Stimulated activated CD4-positive, alpha-beta T cell treated with anti-CD3 and anti-CD28 coated beads, Interleukin-15, amount 100 ng/mL, for 1 hour (primary cell): ENCODE measurements around the gene LRP6.
"Not testable (repeated sequence)": the region's sequence is repeated elsewhere in the genome, so short reads cannot be mapped to it uniquely, and the experiment has no call there.

ENCODE experiments used
- DNase-seq, 2 donors: peaks; one replicate each; pipeline ENCODE4 v3.0.0-alpha.2; 2020; ENCODE audit warnings: low read depth in 1 of 2, low spot score in 1 of 2

The LRP6 gene

DNA sequence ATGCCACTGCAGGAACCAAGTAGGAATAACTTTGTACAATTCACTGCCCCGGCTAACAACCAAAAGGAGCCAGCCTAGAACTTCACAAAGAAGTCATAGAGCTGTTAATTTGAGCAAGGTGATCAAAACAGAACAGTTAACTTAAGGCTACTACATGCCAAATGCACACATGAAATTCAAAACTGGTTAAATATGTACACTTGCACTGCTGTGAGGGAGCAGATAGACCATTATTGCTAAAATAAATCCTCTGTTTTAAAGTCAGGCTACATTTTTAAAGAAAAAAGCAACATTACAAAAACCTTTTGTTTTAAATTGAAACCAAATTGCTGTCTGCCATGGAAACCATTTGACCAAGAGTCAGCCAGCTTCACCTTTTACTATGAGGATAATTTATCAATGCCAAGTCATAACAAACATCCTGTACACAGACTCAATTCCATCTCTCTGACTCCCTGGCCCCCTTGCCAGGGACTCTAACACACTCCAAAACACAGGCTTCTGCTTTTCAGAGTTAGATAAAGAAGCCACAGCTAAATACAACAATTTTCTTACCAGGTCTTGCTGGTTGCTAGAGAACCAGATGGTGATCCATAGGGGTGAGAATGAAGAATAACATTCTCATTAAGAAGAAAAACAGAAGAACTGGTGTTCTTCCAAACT, 84.0 kb downstream of the LRP6 start:
- no peak for DNase-seq

DNA sequence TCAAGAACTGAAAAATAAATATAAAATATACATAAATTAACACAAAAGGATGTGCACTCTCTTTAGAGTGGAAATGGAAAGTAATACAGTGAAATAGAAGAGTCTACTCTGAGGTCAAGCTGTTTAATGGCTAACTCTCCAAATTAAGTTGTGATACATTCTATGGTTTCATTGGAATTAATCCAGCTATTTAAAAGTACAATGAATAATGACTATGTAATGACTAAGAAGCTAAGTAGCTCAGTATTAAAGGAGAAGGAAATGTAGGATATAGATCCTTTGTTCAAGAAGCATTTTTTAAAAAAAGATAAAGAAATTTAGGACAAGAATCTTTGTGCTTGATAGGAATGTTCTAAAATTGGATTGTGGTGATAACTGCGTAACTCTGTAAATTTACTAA, 85.3 kb downstream of the LRP6 start:
- no peak for DNase-seq

DNA sequence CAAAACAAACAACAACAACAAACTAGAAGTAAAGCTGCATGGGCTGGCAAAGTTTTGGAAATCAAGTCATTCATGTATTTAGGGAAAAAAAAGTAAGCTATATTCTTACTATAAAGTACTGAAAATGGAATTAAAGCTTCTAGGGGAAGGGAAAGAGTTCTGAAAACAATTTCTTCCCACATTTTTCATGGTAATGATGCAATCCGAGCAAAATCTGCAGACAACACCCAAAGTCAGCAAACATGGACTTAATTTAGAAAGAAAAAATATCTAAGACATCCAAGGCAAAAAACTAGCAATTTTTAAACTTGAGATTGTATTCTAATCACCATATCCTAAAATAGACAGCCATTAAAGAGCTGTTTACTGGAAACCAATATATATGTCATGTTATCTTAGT, 86.3 kb downstream of the LRP6 start:
- no peak for DNase-seq

DNA sequence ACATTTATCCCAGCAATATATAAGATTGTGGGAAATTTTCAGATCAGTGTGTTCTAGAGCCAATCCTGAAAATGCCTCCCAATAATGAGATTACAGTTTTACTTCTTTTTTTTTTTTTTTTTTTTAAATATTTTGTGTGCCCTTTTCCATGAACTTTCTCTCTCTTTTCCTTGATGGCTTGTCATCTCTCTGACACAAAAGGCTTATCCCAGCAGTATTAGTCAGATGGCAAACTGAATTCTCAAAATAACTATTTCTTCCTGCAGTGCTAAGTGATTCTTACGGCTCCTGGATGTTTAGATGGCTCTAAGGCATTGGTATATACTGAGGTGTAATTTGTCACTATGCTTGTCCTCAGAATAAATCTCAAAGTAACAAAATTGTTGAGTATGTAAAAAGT, 86.7 kb downstream of the LRP6 start:
- no peak for DNase-seq

DNA sequence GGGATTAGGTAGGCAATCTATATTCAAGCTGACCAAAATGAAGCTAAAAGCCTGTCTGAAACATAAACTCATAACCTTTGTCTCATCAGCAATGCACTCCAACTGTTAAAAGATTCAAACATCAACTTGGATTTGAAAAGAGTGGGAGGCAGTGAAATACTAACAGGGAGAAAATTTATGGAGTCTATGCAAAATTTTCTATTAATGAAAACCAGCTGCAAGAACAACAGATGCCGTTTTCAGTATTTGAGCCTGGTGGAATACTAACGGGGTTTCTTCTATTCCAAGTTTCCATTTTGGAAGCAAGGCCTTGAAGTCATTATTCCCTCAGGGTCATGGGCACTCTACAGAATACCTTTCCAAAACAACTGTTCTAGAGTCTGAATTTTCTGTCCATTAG, 88.3 kb downstream of the LRP6 start:
- DNase-seq: no peak

DNA sequence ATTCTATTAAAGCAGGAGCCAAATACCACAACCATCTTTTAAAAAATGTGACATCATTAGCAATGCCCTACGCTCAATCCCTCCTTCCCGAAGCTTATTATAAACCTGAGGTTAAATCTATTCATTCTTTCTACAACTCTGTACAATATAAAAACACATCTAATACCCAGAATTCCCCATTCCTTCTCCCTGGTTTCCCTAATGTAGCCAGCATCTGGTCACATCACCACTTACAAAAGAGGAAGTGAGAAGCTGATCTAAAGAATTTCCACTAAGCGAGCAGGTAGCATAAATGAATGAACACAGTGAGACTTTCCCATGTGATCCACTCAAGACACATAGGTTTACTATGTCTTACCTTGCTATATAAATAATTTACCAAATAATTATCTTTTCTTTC, 90.4 kb downstream of the LRP6 start:
- DNase-seq: no peak

DNA sequence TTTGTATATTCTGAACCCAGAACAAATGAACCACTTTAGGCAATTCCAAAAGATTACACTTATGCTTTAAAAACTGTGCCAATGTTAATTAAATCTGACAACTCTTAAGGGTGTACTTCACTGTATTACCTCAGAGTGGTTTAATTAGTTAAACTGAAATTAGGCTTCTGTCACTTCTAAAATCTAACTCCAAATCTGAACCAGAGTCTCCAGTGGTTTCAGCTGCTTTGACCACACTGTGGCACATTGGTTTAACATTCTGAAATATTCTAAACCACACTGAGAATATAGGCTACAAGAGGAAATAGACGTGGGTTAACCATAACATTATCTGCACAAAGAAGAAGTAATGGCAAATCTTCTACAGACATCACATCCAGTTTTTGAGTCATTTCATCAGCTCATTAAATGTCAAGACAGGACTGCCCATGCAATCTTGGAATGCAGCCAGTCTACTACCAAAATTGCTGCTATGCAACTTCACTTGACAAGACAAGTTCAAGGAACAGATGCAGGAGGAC, 94.8 kb downstream of the LRP6 start:
- DNase-seq: no peak

DNA sequence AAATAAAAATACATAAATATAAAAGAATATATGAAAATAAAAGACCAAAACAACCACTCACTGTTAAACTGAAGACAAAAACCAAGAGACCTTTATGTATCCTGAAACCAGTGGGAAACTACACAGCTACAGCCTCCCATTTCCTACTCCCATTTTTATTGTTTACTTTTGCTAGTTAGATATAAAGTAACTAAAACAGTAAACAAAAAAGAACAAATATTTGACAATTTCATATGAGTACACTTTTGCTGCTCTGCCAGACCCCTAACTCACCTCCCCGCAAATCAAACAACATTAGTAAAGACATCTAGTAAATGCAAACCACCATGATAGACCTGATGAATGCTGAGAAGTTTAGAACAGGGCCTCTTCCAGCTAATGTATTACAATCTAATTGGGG, 99.0 kb downstream of the LRP6 start:
- DNase-seq: no peak

DNA sequence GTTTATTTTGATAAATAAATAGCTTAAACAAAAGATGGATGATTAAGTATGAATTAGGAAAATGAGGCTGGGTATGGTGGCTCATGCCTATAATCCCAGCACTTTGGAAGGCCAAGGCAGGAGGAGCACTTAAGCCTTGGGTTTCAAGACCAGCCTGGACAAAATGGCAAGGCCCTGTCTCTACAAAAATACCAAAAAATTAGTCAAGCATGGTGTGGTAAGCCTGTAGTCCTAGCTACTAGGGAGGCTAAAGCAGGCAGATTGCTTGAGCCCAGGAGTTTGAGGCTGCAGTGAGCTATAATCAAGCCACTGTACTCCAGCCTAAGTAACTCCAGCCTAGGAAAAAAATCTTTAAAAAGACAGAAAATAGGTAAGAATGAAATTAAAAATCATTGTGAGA, 100.1 kb downstream of the LRP6 start:
- DNase-seq: no peak

DNA sequence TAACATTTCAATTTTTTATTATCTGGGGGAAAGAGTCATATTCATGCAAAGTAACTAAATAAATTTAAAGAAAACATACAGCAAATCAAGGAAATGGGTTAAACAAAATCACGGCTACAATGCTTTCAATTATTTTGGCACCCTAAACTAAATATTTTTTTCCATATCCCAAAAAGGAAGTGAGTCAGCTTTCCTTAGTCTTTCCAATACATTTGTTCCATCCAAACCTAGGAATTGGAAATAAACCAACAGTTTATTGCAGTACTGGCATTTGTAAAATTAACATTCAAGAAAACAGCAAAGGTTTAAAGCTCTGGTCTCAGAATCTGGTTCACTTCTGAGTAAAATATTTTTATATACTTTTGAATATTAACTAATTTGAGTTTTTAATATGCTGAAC, 106.9 kb downstream of the LRP6 start:
- no peak for DNase-seq

DNA sequence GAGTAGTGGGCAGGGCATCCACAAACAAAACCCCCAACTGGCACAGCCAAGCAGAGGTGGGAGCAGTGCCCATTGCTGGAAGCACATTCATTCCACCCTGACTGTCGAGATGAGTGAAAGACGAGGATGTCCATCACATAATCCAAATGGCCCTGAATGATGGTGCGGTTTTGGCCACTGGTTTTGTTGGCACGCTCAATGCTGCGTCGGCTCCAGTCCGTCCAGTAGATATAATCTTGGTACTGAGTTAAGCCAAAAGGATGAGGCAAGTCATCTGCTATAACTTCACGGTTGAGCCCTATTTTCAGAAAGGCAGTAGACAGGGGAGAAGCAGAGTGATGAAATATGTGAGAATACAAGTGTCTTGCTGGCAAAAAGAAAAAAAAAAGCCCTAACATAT, 108.0 kb downstream of the LRP6 start:
- no peak for DNase-seq

DNA sequence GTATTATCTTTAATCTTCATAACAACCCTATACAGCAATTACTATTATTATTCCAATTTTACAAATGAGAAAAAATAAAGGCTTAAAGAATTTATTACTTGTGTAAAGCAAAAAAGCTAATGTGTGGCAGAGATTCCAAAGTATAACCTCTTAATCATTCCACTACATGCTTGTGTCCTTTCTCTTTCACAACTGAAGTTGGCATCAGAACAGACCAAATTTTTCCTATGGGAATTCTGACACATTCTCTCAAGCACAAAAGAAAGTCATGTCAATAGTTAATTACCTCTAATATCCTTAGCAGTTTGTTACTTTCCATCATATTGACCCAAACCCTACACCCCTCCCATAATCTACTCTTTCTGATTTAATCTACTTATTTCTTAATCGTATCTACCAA, 109.4 kb downstream of the LRP6 start:
- no peak for DNase-seq

DNA sequence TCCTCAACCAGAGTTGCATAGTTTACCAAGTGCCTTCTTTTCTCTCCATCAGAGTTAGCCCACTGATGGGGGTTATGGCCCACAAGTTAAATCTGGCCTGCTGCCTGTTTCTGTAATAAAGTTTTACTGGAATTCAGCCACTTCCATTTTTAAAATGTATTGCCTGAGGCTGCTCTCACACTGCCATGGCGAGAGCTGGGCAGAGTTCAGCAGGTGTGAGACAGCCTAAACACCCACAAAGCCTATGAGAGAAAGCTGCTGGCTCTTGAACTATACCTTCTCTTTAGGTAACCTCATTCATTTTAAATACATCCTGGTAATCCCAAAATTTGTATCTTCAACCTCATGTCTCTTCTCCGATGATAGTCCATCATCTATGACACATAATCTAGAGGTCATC, 110.0 kb downstream of the LRP6 start:
- DNase-seq: no peak

DNA sequence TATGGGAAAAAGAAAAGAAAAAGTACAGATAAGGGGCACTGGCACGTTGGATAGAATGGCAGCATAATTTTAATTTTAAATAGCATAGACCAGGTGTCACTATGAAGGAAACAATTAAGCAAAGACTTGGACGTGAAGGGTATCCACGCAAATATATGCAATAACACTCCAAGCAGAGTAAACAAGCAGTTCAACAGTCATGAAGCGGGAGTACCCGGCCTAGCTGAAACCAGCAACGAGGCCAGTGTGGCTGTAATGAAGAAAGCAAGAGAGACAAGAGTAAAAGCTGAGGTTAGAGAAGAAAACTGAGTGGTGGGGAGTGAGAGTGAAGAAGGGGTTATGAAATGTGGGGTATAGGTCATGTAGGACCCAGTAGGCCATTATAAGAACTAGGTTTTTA, 110.7 kb downstream of the LRP6 start:
- DNase-seq: no peak

DNA sequence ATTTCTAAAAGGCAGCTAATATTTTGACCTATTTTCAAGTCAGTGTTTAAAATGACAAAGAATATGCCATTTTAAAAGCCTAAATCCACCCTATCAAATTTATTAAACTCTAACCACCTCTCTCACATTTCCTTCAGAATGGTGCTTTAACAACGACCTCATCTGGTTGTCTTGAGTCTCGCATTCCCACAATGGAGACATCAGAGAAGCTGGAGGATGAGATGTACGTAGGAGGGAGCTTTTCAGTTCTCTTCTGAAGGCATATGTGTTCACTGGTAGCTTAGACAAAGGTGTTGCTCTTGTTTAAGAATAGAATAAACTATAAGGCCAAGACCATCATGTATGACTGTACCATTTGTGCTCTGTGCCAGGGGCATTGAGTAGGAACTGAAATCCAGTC, 113.2 kb downstream of the LRP6 start:
- DNase-seq: no peak

DNA sequence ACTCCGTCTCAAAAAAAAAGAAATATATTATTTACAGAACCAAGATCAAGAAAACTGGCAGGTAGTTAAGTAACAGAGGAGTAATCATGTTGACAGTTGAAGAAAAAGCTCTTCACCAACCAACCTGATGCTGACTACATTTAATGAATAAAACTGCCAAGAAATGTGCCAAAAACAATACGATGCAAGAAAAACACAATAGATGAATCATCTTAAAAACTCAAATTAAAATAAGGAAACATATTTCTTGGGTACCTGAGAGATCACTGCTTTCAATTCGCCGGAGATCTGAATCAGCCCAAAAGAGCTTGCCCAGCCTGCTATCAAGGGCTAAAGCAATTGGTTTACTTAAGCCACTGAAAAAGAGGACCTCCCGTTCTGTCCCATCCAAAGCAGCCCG, 119.7 kb downstream of the LRP6 start:
- DNase-seq: no peak

DNA sequence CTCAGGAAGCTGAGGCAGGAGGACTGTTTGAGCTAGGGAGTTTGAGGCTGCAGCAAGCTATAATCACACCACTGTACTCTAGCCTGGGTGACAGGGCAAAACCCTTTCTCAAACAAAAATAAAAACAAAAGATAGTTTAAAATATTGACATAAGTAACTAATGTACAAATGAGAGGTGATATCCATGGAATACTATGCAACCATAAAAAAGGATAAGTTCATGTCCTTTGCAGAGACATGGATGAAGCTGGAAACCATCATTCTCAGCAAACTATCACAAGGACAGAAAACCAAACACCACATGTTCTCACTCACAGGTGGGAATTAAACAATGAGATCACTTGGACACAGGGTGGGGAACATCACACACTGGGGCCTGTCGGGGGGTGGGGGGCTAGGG, 122.3 kb downstream of the LRP6 start:
- not testable (repeated sequence) for DNase-seq

DNA sequence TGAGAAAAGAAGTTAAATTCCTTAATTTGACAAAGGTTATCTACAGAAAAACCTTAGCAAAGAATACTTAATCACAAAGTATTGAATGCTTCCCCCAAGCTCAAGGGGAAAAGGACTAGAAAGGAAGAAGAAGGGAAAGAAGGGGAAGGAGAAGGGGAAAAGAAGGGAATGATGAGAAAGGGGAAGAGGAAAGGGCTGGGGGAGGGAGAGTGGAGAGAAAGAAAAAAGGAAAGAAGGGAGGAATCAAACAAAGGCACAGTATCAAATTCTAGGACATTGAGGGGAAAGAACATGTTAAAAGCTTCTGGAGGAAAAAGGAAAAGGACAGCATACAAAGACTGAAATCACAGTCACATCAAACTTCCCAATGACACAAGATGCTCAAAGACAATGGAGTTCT, 125.8 kb downstream of the LRP6 start:
- DNase-seq: no peak

DNA sequence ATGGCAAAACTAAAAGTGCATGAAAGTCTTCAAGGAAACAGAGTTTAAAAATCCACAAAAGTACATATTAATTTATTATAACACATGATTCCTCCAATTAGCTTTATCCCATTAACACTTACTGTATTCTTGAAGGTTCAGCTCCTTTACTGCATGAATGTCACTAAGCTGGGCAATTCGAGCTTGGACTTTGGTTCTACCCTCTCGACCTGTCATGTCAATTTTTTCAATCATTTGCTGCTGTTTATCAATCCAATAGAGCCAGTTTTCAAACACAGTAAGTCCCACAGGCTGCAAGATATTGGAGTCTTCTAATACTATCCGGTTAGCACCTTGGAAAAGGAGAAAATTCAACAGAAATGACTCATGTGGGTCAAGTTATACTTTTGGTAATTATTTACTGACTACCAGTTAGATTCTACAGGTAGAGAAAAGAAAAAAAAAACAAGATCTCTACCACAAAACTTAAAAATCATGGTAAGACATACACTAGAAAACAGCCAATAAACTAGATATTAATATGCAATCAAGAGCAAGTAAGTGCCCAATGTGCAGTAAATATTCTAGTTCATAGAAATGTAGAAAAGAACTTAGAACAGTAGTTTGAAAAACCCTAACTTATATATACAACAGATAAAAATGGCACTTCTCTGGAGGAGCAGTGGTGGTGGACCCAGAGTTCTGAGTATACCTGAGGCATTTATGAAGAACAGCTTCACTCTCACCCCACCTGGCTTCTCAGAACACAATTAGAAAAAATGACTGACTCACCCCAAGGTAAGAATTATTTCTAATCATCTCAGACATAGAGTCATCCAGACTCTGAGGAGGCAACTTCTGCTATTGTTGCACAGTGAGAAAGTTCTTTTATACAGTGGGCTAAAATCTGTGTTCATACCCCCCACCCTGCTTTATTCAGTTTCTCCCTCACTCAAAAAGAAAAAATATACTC, 128.4 kb downstream of the LRP6 start:
- no peak for DNase-seq

DNA sequence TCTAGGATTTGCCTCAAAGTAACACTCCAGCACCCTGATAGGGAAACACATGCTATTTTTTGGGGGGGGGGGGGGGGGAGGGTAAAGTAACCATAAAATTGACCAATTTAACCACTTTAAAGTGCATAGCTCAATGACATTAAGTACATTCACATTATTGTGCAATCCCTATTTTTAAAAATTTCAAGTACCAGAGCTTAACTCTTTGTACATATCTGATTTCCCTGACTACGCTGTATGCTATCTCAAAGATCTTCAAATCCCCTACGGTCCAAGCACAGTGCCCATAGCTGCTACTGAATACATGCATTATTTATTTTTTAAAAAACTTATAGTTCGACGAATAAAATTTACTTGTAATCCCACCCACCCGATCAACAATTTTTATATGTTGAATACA, 133.1 kb downstream of the LRP6 start:
- no peak for DNase-seq

DNA sequence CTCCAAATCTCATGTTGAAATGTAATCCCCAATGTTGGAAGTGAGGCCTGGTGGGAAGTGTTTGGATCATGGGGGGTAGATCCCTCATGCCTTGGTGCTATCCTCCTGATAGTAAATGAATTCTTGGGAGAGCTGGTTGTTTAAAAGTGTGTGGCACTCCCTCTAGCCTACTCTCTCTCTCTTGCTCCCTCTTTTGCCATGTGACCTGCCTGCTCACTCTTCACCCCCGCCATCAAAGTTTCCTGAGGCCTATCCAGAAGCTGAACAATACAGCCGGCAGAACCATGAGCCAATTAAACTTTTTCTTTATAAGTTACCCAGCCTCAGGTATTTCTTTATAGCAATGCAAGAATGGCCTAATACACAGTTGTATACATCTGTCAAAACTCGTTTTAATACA, 133.6 kb downstream of the LRP6 start:
- DNase-seq: no peak

DNA sequence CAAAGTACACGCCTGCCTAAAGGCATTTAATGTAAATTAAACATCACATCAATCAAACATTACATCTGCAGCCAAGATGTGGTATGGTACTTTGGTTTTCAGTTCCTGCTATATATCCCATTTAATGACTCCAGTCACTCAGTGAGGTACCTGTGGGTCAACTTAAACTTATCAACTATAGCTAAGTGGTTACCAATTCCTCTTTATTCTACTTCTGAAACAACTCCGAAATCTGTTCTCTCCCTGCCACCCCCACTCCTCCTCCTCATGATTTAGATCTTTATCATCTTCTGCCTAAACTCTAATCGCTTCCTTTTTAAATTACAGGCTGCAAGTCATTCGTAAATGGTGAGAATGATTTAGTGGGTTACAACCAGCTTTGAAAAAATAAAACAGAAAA, 138.2 kb downstream of the LRP6 start:
- no peak for DNase-seq

DNA sequence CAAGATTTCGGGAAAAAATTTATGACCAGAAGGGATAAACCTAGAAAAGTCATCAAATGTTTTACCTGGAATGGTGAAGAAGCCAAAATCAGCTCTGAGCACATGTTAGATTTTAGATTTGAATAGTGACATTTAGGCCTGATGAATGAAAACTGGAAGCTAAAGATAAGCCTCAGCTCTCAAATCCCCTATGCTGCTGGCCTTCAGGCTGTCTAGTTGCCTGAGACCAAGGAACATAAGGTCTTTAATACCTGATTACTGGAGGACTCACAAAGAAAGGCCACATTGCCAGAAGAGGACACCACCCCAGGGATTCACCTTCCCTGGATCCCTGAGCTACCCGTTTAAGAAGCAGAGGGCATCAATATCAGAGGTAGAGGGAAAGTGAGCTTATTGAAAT, 139.5 kb downstream of the LRP6 start:
- no peak for DNase-seq
